Skeletal muscle satellite cell (primary cell): Measurements from ENCODE around the gene UCN2. TPM values are rescaled to one million over a fixed set of nuclear protein-coding genes. Genes with fewer than 3 reads are reported as not detected.

Experiments used
- H3K27me3 ChIP-seq: 2 replicates; pipeline ENCODE4 v1.7.0; 2013; ENCODE audit warnings: low read length; ENCODE audit not compliant: control insufficient read depth, insufficient read depth
- H3K36me3 ChIP-seq: 2 replicates; pipeline ENCODE4 v1.7.0; 2013; ENCODE audit warnings: mild to moderate bottlenecking, control low read depth, low read length; ENCODE audit not compliant: insufficient read depth
- H3K4me1 ChIP-seq: 2 replicates; pipeline ENCODE4 v1.7.0; 2013; ENCODE audit warnings: low read length; ENCODE audit not compliant: control insufficient read depth, insufficient read depth
- H3K4me2 ChIP-seq: 2 replicates; pipeline ENCODE4 v1.7.0; 2013; ENCODE audit warnings: mild to moderate bottlenecking, low read length
- H3K4me3 ChIP-seq: 2 replicates; pipeline ENCODE4 v1.7.0; 2013; ENCODE audit warnings: low read length
- H3K9ac ChIP-seq: 2 replicates; pipeline ENCODE4 v1.7.0; 2013; ENCODE audit warnings: mild to moderate bottlenecking, low read depth, low read length, moderate library complexity
- H3K9me3 ChIP-seq: replicated peaks from 2 replicates; pipeline ENCODE4 v1.7.0; 2013; ENCODE audit warnings: mild to moderate bottlenecking, control low read depth, low read length
- small RNA-seq: library from RNA; depleted of rRNA; stranded (forward); fragments of <200 nt; gene quantifications from one replicate; pipeline ENCODE3, GENCODE V24; 2012

Gene UCN2

DNA sequence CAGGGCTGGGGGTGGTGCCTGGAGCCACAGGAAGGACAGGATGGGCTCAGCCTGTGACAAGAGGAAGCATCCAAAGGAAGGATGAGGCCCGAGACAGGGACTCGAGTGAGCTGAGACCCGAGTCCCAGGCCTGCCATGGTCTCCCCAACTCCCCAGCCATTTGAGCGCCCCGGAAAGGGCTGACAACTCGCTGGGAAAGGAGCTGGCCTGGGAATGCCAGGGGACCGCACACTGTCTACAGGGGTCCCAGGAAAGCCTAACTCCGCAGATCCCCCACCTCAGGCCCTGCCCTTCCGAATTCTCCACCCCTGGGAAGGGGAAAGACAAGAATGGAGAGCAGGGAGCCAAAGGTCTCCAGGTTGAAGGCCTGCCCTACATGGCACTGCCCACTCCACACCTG, 38.6 kb downstream of the UCN2 start:
- no peaks in the 10 kb centered on the region for H3K4me1 ChIP-seq
- H3K4me2 ChIP-seq, result no peak overlapping the region
- H3K9me3 ChIP-seq, result no peaks in the 10 kb centered on the region
- H3K4me3 ChIP-seq, result no peak overlapping the region
- no peaks in the 10 kb centered on the region for H3K27me3 ChIP-seq
- H3K36me3 ChIP-seq, result peaks cover 9% of the 10 kb centered on the region
- no peak overlapping the region for H3K9ac ChIP-seq

DNA sequence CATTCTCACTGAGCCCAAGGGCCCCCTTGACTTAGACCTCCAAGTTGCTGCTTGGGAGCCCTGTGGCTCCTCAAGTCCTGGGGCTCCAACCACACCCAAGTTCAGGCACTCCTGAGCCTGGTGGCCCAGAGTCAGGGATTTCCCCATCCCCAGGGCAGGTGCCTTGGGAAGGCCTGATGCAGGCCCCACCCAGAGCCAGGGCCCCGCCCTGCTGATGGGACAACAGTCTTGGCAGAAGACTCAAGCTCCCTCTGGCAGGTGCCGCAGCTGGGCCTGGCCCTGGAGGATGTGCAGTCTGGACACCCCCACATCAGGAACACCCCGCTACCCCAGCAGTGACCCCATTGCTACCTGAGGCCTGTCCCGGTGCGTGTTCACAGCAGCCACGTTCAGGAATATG, 41.9 kb downstream of the UCN2 start:
- H3K4me3 ChIP-seq, result no peak overlapping the region
- H3K4me2 ChIP-seq, result no peak overlapping the region
- H3K27me3 ChIP-seq, result no peaks in the 10 kb centered on the region
- H3K9me3 ChIP-seq, result no peaks in the 10 kb centered on the region
- peaks cover 9% of the 10 kb centered on the region for H3K36me3 ChIP-seq
- no peaks in the 10 kb centered on the region for H3K4me1 ChIP-seq
- no peak overlapping the region for H3K9ac ChIP-seq

DNA sequence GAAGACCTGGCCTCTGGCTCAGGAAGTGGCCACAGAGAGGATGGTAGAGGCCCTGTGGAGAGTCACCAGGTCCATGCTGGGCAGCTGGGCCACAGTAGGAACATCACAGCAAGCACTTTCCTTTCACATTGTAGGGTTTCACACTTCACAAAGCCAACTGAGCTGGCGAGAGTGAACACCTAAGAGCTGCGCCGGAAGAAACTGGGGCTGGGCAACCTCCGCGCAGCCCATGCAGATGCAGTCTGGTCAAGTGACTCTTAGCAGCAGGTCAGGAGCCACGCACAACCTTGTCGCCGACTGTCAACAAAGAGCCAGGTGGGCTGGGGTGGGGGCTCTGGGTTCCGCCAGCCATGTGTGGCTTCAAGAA, 44.3 kb downstream of the UCN2 start:
- Histone ChIP-seq H3K27me3 (no peaks in the 10 kb centered on the region), H3K4me3 (no peak overlapping the region), H3K9me3 (no peaks in the 10 kb centered on the region), H3K36me3 (no peaks in the 10 kb centered on the region), H3K4me2 (no peak overlapping the region), H3K4me1 (no peaks in the 10 kb centered on the region), H3K9ac (no peak overlapping the region)

DNA sequence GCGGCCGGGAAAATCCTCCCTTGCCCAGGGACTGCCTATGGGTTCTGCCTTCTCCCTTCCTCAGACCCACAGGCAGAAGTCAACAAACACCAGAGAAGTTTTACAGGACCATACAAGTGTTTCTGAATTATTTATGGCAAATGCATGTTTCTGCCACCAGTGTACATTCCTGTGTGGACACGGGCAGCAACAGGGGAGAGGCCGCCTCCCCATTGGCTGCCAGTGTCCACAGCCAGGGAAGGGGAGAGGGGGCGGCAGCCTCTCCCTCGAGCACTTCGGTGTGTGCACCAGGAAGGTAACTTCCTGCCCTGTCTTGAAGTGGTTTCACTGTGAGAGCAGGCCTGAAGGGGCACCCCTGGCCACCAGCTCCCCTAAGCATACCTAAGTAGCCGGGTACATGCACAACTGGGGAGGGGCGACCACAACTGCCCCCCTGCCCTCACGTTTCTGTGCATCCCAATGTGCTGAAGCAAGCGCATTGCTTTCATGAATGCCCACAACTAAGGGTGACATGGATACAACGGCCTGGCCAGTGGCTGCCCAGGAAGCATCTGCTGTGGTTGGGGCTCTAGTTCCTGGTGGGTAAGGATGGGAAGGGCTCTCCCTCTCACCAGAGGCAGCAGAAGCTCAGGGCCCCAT, 44.8 kb downstream of the UCN2 start:
- Histone ChIP-seq H3K4me2 (no peak overlapping the region), H3K27me3 (no peaks in the 10 kb centered on the region), H3K9me3 (no peaks in the 10 kb centered on the region), H3K4me3 (no peak overlapping the region), H3K9ac (no peak overlapping the region), H3K36me3 (no peaks in the 10 kb centered on the region), H3K4me1 (no peaks in the 10 kb centered on the region)

DNA sequence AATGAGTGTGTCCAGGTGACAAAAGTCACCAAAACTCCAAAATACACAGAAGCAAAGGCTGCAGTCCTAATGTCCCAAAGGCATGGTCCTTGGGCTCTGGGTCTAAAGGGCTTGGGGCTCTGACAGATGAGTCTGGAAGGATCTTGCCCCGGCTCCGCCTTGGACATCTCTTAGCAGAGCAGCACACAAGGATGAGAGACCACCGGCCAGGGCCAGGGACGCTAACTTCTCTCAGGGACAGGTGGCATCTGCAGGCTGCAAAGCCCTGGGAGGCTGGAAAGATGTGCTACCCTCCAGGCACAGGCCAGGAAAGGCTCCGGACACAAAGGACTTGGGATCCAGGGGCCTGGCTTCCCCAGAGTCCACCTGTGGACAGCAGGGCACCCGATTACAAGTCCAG, 45.5 kb downstream of the UCN2 start:
- H3K9ac ChIP-seq, result no peak overlapping the region
- H3K4me3 ChIP-seq, result no peak overlapping the region
- no peak overlapping the region for H3K4me2 ChIP-seq
- H3K9me3 ChIP-seq, result no peaks in the 10 kb centered on the region
- H3K36me3 ChIP-seq, result no peaks in the 10 kb centered on the region
- no peaks in the 10 kb centered on the region for H3K27me3 ChIP-seq
- H3K4me1 ChIP-seq, result no peaks in the 10 kb centered on the region

DNA sequence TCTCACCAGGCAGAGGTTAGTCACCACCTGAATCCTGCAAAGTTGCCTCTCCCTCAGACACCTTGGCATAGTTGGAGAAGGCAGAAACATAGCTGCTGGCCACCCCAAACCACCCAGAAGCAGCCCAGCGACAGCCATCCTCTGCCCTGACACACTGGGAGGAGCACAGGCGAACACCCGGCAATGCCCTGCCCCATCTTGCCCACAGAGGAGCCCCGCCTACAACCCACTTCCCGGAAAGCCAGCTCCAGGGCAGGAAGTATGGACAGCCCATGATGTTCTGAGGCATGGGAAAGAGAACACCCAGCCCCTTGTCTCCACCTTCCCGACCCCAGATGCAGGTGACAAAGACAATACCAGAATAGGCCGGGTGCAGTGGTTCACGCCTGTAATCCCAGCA, 47.0 kb downstream of the UCN2 start:
- no peaks in the 10 kb centered on the region for H3K36me3 ChIP-seq

DNA sequence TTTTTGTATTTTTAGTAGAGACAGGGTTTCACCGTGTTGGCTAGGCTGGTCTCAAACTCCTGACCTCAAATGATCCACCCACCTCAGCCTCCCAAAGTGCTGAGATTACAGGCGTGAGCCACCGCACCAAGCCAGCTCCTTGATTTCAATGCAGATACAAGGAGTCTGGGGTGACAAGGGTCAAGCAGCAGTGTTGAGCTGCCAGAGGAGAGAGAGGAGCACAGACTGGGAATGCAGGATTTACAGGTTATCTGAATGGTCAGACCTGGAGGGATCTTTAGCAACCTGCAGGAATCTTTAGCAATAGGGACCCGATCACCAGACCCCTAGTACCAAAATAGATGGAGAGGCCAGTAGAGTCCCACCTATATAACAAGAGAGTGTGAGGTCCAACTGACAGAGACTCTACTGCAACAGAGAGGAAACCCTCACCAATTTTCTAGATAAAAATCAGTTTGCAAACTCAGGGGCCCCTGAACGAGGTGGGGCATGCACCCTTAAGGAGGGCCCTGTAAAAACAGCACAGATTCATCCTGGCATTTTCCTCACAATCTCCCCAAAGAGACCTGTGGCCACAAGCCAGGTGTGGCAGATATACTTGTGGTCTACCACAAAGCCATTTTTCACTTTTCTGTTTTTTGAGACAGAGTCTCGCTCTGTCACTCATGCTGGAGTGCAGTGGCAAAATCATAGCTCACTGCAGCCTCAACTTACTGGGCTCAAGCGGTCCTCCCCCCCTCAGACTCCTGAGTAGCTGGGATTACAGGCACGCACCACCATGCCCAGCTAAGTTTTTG, 49.0 kb downstream of the UCN2 start:
- Histone ChIP-seq H3K9me3 (no peaks in the 10 kb centered on the region), H3K27me3 (no peaks in the 10 kb centered on the region), H3K36me3 (no peaks in the 10 kb centered on the region), H3K4me1 (no peaks in the 10 kb centered on the region), H3K9ac (no peak overlapping the region), H3K4me2 (no peak overlapping the region), H3K4me3 (no peak overlapping the region)

More for the DNA sequence above, 47.0 kb downstream of the UCN2 start:
- Histone ChIP-seq H3K9me3 (no peaks in the 10 kb centered on the region), H3K4me1 (no peaks in the 10 kb centered on the region), H3K4me2 (no peak overlapping the region), H3K9ac (no peak overlapping the region), H3K27me3 (no peaks in the 10 kb centered on the region), H3K4me3 (no peak overlapping the region)

Small RNAs within 50 kb of the gene (small RNA-seq; reads per million reads assigned to genes)
- gene MIR6823, result not detected
